Mononuclear cell (primary cell): Measurements from ENCODE around the gene AGAP1. TPM values are rescaled to one million over a fixed set of nuclear protein-coding genes. Genes with fewer than 3 reads are reported as not detected.
"Not testable (repeated sequence)": the region's sequence is repeated elsewhere in the genome, so short reads cannot be mapped to it uniquely, and the experiment has no call there.

ENCODE experiments used
- H3K27me3 ChIP-seq: 2 replicates; pipeline ENCODE4 v1.6.0; 2011; ENCODE audit warnings: low read length, control low read depth; ENCODE audit not compliant: insufficient read depth
- H3K4me1 ChIP-seq: 2 replicates; pipeline ENCODE4 v1.5.1; 2011; ENCODE audit warnings: mild to moderate bottlenecking, low read length, control low read depth; ENCODE audit not compliant: insufficient read depth
- H3K4me3 ChIP-seq: 2 replicates; pipeline ENCODE4 v1.5.1; 2011; ENCODE audit warnings: mild to moderate bottlenecking, low read length, moderate library complexity
- H3K9me3 ChIP-seq: 2 replicates; pipeline ENCODE4 v1.5.1; 2011; ENCODE audit warnings: low read depth, mild to moderate bottlenecking, control low read depth, low read length
- total RNA-seq: library from RNA; depleted of rRNA; stranded (reverse); fragments of >200 nt; gene quantifications from one replicate; pipeline ENCODE4 v1.2.3, GENCODE V29; 2012

Gene AGAP1
- total RNA-seq, 1 donor: 2.7 TPM

DNA sequence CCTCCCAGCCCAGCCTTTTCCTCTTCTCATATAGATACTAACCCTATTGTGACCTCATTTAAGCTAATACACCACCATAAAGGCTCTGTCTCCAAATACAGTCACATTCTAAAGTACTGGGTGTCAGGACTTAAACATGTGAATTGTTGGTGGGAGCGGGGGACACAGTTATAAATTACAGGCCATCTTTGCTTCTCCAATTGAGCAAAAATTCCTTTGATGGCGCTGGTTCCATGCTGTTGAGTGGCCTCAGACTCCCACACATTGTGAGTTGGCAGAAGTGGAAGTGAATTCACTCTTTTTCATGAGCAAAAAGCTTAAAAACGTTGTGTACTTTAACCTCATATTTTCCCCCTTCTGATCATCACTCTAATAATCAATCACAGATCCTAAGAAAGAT is 628.4 kb downstream of the AGAP1 start:
- no peaks in the 10 kb centered on the region for H3K9me3 ChIP-seq
- no peak overlapping the region for H3K4me3 ChIP-seq
- no peaks in the 10 kb centered on the region for H3K4me1 ChIP-seq
- no peaks in the 10 kb centered on the region for H3K27me3 ChIP-seq

DNA sequence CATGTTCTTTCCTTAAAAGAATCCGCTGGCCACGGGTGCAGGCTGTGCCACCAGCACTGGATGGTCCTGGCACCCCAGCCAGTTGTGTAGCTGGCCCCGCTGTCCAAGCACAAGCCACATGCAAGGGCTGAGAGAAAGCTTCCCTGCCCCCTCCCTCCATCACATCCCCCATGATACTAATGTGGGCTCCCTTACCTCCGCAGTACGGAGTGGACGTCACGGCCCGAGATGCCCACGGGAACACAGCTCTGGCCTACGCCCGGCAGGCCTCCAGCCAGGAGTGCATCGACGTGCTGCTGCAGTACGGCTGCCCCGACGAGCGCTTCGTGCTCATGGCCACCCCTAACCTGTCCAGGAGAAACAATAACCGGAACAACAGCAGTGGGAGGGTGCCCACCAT is 629.9 kb downstream of the AGAP1 start:
- no peaks in the 10 kb centered on the region for H3K27me3 ChIP-seq
- H3K9me3 ChIP-seq: no peaks in the 10 kb centered on the region
- no peak overlapping the region for H3K4me3 ChIP-seq
- no peaks in the 10 kb centered on the region for H3K4me1 ChIP-seq

DNA sequence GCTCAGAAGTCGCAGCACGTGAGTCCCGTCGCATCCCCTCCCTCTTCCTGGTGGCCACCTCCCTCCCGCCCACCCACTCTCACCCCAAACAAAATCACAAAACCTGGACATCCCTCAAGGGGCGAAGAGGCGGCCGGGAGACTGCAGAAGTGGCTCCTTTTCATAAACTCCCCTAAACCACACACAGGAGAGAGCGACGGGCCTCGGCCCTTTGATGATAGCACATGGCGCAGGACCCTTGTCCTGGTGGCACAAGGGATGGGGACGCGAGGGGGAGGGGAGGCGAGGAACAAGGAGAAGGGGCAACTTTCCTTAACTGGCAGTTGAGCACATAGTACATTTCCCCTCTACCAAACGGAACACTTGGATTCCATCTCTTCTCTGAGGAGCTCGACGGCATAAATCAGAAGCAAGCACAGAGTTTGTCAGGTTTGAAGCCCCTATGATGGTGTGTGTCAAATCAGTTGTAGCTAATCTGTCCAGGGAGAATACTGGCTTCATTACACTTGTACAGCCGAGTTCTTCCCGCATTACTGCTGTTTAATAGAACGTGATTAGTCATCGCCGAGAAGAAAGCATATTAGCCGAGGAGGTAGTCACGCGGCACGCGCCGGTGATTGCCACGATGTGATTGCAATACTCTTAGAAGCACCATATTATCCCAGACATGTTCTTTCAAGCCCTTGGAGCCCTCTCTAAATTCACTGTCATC is 630.5 kb downstream of the AGAP1 start:
- no peaks in the 10 kb centered on the region for H3K27me3 ChIP-seq
- no peaks in the 10 kb centered on the region for H3K9me3 ChIP-seq
- no peak overlapping the region for H3K4me3 ChIP-seq

DNA sequence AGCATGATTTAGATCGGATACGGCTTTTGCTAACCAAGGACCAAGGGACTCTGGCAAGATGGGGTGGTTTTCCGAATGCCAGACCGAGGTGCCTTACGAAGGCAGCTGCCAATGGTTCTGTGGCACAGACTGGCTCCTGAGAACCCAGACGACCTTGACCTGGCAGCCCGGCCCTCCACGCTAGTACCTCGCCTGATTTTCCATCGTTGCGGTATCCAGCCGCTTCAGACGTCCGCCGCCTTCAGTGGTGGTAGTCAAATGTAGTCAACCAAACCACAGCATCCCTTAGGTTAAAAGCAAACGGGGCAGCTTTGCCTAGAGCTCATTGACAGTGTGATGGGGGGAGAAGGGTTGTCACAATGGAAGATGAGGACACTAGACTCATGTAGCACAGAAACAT is 631.7 kb downstream of the AGAP1 start:
- H3K4me1 ChIP-seq: no peaks in the 10 kb centered on the region
- H3K27me3 ChIP-seq: no peaks in the 10 kb centered on the region
- no peak overlapping the region for H3K4me3 ChIP-seq
- no peaks in the 10 kb centered on the region for H3K9me3 ChIP-seq

More for the DNA sequence above, 630.5 kb downstream of the AGAP1 start:
- H3K4me1 ChIP-seq: no peaks in the 10 kb centered on the region

DNA sequence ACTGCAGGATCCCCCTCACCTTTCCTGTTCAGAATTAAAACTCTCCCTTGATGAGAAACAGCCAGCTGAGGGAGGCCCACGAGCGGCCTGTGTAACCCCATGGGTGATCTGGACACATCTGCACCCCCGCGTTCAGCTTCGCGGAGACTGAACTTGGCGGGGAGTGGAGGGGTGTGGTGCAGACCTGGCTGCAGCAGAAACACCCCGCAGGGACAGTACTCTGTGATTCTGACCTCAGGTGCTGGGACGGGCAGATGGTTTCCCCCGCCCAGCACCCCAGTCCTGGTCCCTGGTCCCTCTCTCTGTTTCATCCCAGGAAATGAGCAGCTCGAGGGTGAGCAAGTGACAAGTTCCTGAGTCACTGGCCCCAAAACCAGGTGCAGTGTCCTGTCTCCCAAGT is 633.2 kb downstream of the AGAP1 start:
- Histone ChIP-seq H3K9me3 (no peaks in the 10 kb centered on the region), H3K4me1 (no peaks in the 10 kb centered on the region), H3K4me3 (no peak overlapping the region), H3K27me3 (no peaks in the 10 kb centered on the region)

DNA sequence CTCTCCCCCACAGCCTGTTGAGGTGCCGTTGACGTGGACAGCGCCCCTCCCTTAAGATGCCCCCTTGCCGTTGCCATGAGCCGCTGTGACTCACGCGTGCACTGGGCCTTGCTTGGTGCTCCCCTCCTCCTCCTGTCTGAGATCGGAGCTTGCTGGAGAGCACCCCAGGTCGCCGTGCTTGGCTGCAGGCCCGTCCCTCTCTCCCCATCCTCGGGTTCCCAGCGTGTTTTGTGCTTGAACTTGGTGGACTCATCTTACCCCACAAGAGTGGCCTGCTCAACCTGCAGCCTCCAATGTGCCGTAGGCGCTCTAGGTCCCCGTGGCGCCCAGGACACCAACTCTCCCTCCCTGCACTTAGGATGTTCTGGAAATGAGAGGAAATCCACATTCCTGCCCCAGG is 634.5 kb downstream of the AGAP1 start:
- no peaks in the 10 kb centered on the region for H3K27me3 ChIP-seq
- H3K4me3 ChIP-seq: no peak overlapping the region
- H3K9me3 ChIP-seq: no peaks in the 10 kb centered on the region
- no peaks in the 10 kb centered on the region for H3K4me1 ChIP-seq

DNA sequence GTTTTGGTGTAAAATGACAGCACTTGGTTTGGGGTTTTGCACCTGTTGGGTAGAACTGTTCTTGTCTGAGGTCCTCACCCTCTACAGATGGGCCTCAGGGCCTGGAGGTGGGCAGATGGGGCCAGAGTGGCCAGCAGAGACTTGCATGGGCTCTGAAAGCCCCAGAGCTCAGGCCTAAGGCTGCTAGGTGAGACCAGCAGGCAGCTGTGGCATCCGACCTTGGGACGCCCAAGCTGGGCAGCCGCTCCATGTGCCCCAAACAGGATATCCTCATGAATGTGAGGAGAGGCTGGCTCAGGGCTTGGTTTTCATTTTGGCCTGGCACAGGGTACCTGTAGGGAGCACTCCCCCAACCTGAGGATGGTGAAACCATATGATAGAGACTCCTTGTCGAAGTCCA is 636.1 kb downstream of the AGAP1 start:
- H3K27me3 ChIP-seq: no peaks in the 10 kb centered on the region
- no peaks in the 10 kb centered on the region for H3K4me1 ChIP-seq
- H3K9me3 ChIP-seq: no peaks in the 10 kb centered on the region
- no peak overlapping the region for H3K4me3 ChIP-seq

DNA sequence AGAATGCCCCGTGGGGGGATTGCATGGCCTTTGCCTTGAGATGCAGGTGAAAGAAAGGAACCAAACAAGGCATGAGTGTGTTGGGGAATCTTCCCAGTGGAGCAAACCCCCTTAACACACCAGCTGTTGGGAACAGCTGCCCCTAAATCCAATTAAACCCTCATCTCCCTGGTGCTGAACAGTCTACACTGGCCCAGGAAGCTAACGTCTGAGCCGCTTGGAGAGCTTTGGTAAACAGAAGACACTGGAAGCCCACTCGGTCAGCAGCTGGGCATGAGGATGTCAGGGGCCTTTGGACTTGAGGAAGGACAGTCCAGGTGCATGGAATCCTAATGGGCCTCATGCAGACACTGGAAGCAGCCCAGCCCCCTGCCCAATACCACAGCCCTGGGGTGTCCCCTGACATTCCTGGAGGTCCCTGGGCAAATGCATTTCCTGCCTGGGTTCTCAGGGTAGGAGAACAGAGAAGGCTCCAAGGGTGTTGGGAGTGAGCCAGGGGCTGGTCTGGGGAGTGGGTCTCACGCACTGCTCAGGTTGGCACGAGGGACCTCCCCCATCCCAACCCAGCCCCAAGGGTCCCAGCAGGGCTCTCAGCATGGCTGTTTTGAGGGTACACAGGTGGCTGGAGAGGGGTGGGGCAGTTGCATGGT is 636.6 kb downstream of the AGAP1 start:
- no peaks in the 10 kb centered on the region for H3K4me1 ChIP-seq
- no peaks in the 10 kb centered on the region for H3K27me3 ChIP-seq
- H3K4me3 ChIP-seq: no peak overlapping the region
- no peaks in the 10 kb centered on the region for H3K9me3 ChIP-seq

DNA sequence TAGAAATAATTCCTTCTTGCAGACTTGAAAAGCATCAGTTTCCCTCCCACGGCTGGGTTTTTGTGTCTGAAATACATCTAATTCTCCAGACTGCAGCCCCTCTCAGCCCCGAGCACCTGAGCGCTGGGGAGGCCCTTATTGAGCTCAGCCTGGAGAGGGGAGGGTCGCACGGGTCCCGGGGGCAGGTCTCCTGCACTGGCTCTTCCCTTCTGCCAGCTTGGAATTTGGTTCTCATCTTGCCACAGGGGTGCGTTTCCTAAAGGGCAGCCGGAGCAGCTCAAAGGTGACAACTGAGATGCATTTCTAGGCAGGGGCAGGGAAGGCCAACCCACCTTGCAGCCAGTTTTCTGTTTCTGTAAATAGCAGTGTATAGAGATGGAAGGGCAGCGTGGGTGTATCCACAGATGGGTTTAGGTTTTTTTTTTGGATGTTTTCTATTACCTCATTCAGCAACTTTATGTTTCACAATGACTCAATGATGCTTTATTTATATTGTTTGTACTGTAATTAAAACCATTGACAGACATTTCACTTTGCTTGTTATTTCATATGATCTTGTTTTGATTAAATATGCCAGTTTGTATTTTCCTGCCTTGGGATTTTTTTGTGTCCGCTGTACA is 637.3 kb downstream of the AGAP1 start:
- Histone ChIP-seq H3K4me3 (no peak overlapping the region), H3K27me3 (no peaks in the 10 kb centered on the region), H3K9me3 (no peaks in the 10 kb centered on the region), H3K4me1 (no peaks in the 10 kb centered on the region)

DNA sequence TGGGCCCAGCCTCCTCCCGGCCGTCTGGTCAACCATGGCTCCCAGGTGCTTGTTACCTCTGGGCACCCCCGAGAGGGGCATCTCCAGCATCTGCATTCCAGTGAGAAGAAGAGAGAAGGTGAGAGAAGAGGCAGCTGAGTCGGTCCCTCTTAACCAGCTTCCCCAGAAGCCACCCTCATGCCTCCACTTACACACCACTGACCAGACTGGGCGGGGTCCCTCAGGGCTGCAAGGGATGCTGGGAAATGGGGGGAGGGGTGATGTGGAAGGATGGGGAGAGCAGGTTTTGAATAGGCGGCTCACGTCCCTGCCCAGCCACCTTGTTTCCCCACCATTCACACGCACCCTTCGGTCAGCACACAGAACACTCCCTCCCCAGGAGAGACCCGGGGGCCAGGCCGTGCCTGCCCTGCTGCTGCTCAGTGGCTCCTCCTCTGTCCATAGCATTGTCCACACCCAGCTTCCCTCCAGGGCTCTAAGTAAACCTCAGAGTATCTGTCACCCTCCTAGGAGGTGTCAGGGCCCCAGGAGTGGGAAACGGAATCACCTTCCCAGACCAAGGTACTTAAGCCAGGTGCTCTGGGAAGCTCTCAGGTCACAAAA is 639.7 kb downstream of the AGAP1 start:
- Histone ChIP-seq H3K4me3 (no peak overlapping the region), H3K27me3 (no peaks in the 10 kb centered on the region), H3K9me3 (no peaks in the 10 kb centered on the region), H3K4me1 (no peaks in the 10 kb centered on the region)

DNA sequence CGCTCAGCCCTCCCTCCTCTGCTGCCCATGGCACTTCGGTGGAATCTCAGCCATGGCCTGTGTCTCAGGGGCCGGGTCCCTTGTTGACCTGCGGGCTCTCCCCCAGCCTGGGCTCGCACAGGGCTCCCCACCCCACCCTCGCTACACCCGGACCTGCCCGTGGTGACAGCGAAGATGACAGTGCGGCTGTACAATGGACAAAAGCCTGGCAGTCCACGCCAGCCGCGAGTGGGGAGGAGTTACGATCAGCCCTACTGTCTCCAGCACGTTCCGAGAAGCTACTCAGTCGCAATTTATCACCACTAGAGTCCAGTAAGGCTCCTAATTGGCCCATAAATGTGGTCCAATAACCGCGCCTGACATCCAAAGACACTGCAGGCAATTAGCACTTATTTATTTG is 642.7 kb downstream of the AGAP1 start:
- Histone ChIP-seq H3K4me1 (no peaks in the 10 kb centered on the region), H3K27me3 (no peaks in the 10 kb centered on the region), H3K9me3 (no peaks in the 10 kb centered on the region), H3K4me3 (no peak overlapping the region)

DNA sequence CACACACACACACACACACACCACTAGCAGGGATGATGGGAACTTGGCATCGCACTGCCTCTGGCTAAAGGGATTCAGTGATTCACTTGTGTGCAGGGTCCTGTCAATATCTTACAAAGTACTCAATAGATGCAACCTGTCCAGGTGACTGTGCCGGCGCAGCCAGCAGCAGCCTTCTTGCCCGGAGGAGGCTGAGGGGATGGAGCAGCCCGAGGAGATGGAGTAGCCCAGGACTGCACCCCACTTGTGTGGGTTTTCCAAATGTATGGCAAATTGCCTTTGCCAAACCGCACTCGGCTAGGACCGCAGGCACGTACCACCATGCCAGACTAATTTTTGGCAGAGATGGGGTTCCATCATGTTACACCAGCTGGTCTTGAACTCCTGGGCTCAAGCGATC is 643.2 kb downstream of the AGAP1 start:
- Histone ChIP-seq H3K4me1 (no peaks in the 10 kb centered on the region), H3K27me3 (no peaks in the 10 kb centered on the region), H3K9me3 (no peaks in the 10 kb centered on the region), H3K4me3 (no peak overlapping the region)

DNA sequence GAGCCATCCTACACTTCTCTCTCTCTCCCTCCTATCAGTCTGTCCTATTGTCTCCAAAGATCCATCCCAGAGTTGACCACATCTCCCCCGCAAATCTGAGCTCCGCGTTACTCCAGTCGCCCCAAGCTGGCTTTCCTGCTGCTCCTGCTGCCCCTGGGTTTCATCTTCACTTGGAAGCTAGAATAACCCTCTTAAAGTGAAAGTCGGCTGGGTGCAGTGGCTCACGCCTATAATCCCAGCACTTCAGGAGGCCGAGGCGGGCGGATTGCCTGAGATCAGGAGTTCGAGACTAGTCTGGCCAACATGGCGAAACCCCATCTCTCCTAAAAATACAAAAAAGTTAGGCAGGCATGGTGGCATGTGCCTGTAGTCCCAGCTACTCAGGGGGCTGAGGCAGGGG is 647.8 kb downstream of the AGAP1 start:
- not testable (repeated sequence) for H3K27me3 ChIP-seq, H3K4me3 ChIP-seq, H3K4me1 ChIP-seq, H3K9me3 ChIP-seq

DNA sequence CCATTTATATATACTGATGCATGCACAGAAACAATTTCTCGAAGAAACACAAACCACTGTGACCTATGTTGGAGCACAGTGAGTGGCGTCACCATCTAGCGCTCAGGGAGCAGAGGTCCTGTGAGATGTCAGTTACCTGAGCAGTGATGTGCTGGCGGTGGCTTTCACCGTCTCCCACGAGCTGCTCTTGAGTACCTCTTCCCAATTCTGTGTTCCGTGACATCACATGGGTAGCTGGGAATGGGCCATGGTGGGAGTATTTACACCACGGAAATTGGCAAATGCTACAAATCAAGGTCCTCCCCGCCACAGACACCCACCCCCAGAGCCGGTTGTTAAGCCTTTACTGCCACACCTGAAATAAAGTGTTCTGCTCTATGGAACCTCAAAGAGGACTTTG is 650.0 kb downstream of the AGAP1 start:
- Histone ChIP-seq H3K27me3 (no peaks in the 10 kb centered on the region), H3K9me3 (no peaks in the 10 kb centered on the region), H3K4me3 (no peak overlapping the region), H3K4me1 (no peaks in the 10 kb centered on the region)

DNA sequence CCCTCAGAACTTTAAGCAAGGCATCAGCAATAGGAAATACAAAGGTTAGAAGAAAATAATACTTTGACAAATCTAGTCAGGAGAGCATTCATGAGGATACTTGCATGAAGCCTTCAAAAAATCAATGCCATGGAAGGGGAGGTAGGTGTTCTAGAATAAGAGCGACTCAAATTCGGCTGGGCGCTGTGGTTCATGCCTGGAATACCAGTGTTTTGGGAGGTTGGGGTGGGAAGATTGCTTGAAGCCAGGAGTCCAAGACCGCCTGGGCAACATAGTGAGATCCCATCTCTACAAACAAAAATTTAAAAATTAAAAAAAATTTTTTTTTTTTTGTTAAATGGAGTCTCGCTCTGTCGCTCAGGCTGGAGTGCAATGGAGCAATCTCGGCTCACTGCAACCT is 652.6 kb downstream of the AGAP1 start:
- Histone ChIP-seq H3K4me3 (no peak overlapping the region), H3K4me1 (no peaks in the 10 kb centered on the region), H3K27me3 (no peaks in the 10 kb centered on the region), H3K9me3 (no peaks in the 10 kb centered on the region)
